ENCODE data around the gene PCK2.

PCK2 gene

DNA sequence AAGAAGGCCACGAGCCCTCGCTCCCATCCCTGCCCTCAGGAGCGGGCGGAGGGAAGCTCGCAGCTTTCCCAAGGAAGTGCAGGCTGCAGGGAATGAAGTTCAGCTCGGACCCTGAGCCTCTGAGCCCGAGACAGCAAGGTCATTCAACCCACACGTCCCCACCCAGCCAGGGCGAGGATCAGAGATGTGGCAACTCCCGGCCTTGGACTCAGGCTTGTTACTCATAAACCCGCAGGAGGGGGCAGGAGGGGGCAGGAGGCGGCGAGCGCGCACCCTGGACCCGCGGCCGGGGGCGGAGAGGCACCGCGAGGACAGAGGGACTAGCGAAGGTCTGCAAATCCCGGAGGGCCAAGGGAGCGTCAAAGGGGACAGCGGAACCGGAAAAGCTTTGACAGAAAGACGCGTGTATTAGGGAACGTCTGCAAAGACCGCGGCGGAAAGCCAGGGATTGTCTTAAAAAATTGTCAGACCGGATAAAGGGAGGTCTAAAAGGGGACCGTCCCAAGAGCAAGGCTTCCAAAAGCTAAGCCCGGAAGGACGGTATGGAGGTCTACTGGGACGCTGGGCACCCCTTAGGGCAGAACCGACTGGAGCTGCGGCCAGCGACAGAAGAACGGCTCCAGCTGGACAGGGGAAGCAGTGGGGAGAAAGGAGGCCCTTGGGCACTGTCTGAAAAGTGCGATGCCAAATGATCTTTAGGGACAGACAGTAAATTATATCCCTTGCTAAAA, 19.9 kb downstream of the PCK2 start:
- H3K9me3 ChIP-seq (replicated peaks in 1 of 11): no peaks in the 10 kb centered on the region
- H3K4me3 ChIP-seq: peak overlapping the region; percentile 71 to 88 (median 76)
- H3K9ac ChIP-seq: peak overlapping the region; percentile 85 to 97 (median 90)
- peak overlapping the region; percentile 87 to 99 (median 96) for H3K27ac ChIP-seq
- TF ChIP-seq Cebpa-rat (IDR thresholded peaks at IDR 0.05): peak in 5 of 11 experiments; percentile 37 to 71 (median 54); a peak in 7 of 22 replicates
- peak overlapping the region; percentile 80 to 99 (median 96) for H3K4me2 ChIP-seq
- peaks cover 21 to 46% (median 35%) of the 10 kb centered on the region in 10 experiments for H3K4me1 ChIP-seq
- H4K20me1 ChIP-seq: peaks cover 0 to 8% (median 0%) of the 10 kb centered on the region in 11 experiments; a peak in 3 of 22 replicates
- peaks cover 21 to 33% (median 24%) of the 10 kb centered on the region in 11 experiments for H3K36me3 ChIP-seq
- H3K27me3 ChIP-seq: no peaks in the 10 kb centered on the region

DNA sequence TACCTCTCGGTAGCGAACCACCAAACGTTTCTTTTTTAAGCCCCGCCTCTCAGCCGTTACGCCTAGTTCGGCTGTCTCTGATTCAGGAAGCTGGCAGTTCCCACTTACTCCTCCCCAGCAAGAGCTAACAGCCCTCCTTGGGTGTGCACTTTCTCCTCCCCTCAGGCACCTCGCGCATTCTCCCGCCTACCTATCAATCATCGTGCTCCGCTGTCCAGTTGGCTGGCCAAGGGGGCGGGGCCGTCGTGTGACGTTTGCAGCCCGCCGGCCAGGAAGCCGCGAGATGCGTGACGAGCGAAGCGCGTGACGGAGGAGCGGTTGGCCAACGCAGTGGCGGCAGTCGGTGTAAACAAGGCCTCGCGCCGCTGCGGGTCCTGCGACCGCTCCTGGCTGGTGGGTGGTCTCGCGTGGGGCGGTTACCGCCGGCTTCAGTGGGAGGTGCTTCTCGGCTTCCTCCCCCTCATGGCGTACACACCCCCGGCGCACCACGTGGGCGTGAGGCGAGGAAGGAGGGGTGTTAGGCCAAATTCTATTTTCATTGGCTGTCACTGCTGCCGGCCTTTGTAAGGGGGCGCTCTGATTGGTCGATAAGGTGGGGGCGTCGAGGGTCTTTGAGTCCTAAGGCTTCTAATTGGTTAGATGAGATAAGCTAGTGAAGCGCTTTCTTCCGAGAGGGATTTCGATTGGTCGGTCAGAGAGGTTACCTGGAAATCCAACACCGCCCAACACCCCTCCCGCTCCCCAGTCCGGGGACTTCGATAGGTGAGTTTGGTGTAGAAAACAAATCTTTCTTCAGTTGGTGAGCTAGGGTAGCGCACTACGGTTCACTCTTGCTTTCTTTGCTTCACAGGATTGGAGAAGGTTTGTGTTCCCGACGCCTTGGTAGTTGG, 20.7 kb downstream of the PCK2 start, which contains the start of the genes DCAF11 and NRL:
DCAF11 (plus strand) TSS at position 246 of the 890 bp plus-strand sequence. CDS start 818 bp downstream, outside the sequence.
NRL (minus strand) TSS at position 418 of the 890 bp plus-strand sequence. CDS start 32,101 bp downstream, outside the sequence.
- Histone ChIP-seq H3K27me3 (no peaks in the 10 kb centered on the region), H3K4me2 (peak within 1 kb of the TSS; percentile 96 to 100 (median 98)), H4K20me1 (peaks cover 0 to 8% (median 0%) of the 10 kb centered on the region in 11 experiments; a peak in 3 of 22 replicates), H3K4me3 (peak within 1 kb of the TSS; percentile 71 to 88 (median 76)), H3K36me3 (peaks cover 29 to 41% (median 32%) of the 10 kb centered on the region in 11 experiments), H3K27ac (peak within 1 kb of the TSS; percentile 87 to 99 (median 96)), H3K9ac (peak within 1 kb of the TSS; percentile 85 to 97 (median 90)), H3K4me1 (peaks cover 21 to 40% (median 31%) of the 10 kb centered on the region in 10 experiments), H3K9me3 (replicated peaks in 1 of 11) (no peaks in the 10 kb centered on the region)
- no peak for TF ChIP-seq Cebpa-rat (IDR thresholded peaks at IDR 0.05)

DNA sequence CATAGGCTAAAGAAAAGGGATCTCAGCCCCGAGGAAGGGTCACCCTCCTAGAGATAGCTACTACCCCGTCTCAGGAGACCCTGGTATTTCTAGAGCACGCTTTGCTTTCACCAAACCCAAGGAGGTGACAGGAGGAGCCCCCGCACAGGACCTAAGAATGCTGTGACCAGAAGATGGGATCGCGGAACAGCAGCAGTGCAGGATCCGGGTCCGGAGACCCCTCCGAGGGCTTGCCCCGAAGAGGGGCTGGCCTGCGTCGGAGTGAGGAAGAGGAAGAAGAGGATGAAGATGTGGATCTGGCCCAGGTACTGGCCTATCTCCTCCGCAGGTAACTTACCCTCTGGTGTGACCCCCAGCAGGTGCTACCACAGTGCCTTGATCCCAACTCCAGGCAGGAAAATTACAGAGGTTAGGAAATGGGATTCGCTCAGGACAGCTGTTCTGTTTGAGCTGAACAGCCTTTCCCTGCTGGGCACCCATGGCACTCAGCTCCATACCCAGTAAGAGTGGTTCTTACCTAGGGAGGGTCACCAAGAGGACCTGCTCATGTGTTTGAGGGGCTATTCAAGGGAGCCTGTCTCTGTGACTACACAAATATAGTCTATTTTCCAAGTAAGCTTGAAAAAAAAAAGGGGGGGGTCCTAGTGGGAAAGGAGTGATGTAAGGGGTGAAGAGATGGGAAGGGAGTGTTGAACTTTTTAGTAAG, 21.5 kb downstream of the PCK2 start:
- H3K27ac ChIP-seq: peak overlapping the region; percentile 87 to 99 (median 96); a peak in 21 of 22 replicates
- H3K9ac ChIP-seq: peak overlapping the region; percentile 85 to 97 (median 90)

DNA sequence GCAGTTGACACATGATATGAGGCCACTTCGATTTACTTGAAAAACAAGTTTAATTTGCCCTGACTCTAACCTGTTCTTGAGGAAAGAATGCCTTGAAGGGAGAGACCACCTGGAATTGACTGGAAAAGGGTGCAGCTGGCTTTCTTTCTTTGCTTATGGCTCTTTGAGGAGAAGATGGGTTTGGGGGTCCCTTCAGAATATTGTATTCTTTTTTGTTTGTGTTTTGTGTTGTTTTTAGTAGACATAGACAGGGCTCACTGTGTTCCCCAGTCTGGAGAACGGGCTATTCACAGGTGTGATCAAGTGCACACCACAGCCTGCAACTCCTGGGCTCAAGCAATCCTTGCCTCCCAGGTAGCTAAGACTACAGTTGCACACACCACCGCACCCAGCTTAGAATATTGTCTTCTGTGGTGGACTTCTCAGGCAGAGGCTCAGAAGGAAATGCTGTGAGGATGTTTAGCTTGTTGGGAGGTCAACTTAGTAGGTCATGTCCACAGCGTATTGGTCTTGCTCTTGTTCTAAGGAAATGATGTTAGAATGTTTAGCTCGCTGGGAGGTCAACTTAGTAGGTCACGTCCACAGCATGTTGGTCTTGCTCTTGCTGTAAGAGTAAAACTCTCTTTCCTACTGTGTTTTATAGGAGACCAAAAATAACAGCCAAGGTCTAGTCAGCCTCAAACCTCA, 22.2 kb downstream of the PCK2 start:
- H3K27ac ChIP-seq: peak overlapping the region in 1 of 11 experiments; percentile 95; a peak in 1 of 22 replicates
- H3K9me3 ChIP-seq (replicated peaks in 1 of 11): no peaks in the 10 kb centered on the region
- H3K36me3 ChIP-seq: peaks cover 44 to 53% (median 47%) of the 10 kb centered on the region in 11 experiments
- H4K20me1 ChIP-seq: peaks cover 0 to 8% (median 0%) of the 10 kb centered on the region in 11 experiments; a peak in 3 of 22 replicates
- peak overlapping the region; percentile 85 to 97 (median 90); a peak in 20 of 22 replicates for H3K9ac ChIP-seq
- no peak for TF ChIP-seq Cebpa-rat (IDR thresholded peaks at IDR 0.05)
- H3K4me3 ChIP-seq: peak overlapping the region; percentile 71 to 88 (median 76)
- H3K4me2 ChIP-seq: peak overlapping the region; percentile 96 to 100 (median 97)
- peaks cover 14 to 28% (median 24%) of the 10 kb centered on the region in 10 experiments for H3K4me1 ChIP-seq
- no peaks in the 10 kb centered on the region for H3K27me3 ChIP-seq

More for the DNA sequence above, 21.5 kb downstream of the PCK2 start:
- H3K4me3 ChIP-seq: peak overlapping the region; percentile 71 to 88 (median 76)
- H4K20me1 ChIP-seq: peaks cover 0 to 8% (median 0%) of the 10 kb centered on the region in 11 experiments; a peak in 3 of 22 replicates
- no peak for TF ChIP-seq Cebpa-rat (IDR thresholded peaks at IDR 0.05)
- peaks cover 37 to 49% (median 40%) of the 10 kb centered on the region in 11 experiments for H3K36me3 ChIP-seq
- H3K27me3 ChIP-seq: no peaks in the 10 kb centered on the region
- H3K4me1 ChIP-seq: peaks cover 18 to 33% (median 27%) of the 10 kb centered on the region in 10 experiments
- peak overlapping the region; percentile 96 to 100 (median 97) for H3K4me2 ChIP-seq
- H3K9me3 ChIP-seq (replicated peaks in 1 of 11): no peaks in the 10 kb centered on the region

DNA sequence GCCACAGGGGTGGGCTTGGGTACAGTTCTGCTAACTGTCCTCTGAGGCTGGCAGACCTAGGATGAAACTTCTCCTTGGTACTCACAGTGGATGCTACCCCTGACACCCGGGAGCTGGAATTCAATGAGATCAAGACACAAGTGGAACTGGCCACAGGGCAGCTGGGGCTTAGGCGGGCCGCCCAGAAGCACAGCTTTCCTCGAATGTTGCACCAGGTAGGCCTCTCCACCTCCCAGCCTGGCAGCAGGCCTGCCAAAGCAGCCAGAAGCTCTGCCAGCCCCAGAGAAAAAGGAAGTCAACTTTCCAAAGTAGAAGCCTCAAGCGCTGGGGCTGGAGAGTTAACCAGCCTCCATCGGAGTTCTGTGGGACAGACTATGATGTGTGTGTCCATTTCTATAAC, 23.1 kb downstream of the PCK2 start:
- Histone ChIP-seq H3K27ac (no peak overlapping the region), H4K20me1 (peaks cover 0 to 8% (median 0%) of the 10 kb centered on the region in 11 experiments; a peak in 3 of 22 replicates), H3K4me1 (peaks cover 14 to 27% (median 24%) of the 10 kb centered on the region in 10 experiments), H3K4me2 (peak overlapping the region in 7 of 11 experiments; percentile 6 to 99 (median 97); a peak in 7 of 22 replicates), H3K4me3 (no peak overlapping the region), H3K9me3 (replicated peaks in 1 of 11) (no peaks in the 10 kb centered on the region), H3K9ac (peak overlapping the region in 3 of 11 experiments; percentile 20 to 96 (median 85); a peak in 2 of 22 replicates), H3K36me3 (peaks cover 54 to 61% (median 56%) of the 10 kb centered on the region in 11 experiments), H3K27me3 (no peaks in the 10 kb centered on the region)
- TF ChIP-seq Cebpa-rat (IDR thresholded peaks at IDR 0.05): no peak

DNA sequence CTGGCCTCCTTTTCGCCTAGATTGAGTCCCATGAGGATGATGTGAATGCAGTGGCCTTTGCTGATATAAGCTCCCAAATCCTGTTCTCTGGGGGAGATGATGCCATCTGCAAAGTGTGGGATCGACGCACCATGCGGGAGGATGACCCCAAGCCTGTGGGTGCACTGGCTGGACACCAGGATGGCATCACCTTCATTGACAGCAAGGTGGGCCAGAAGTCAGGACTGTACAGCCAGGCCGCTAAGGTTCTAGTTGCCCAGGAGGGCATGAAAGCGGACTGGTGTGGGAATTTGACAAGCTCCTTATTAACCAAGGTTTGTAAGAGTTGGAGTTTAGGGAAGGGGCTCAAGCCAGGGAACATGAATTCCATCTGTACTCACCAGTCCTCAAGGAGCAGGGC, 25.6 kb downstream of the PCK2 start:
- no peaks in the 10 kb centered on the region for H3K27me3 ChIP-seq
- peaks cover 0 to 8% (median 0%) of the 10 kb centered on the region in 11 experiments; a peak in 3 of 22 replicates for H4K20me1 ChIP-seq
- no peaks in the 10 kb centered on the region for H3K9me3 ChIP-seq (replicated peaks in 1 of 11)
- no peak overlapping the region for H3K4me2 ChIP-seq
- TF ChIP-seq Cebpa-rat (IDR thresholded peaks at IDR 0.05): no peak
- peaks cover 14 to 22% (median 20%) of the 10 kb centered on the region in 10 experiments for H3K4me1 ChIP-seq
- no peak overlapping the region for H3K27ac ChIP-seq
- H3K36me3 ChIP-seq: peaks cover 76 to 86% (median 81%) of the 10 kb centered on the region in 11 experiments
- no peak overlapping the region for H3K9ac ChIP-seq
- H3K4me3 ChIP-seq: no peak overlapping the region

DNA sequence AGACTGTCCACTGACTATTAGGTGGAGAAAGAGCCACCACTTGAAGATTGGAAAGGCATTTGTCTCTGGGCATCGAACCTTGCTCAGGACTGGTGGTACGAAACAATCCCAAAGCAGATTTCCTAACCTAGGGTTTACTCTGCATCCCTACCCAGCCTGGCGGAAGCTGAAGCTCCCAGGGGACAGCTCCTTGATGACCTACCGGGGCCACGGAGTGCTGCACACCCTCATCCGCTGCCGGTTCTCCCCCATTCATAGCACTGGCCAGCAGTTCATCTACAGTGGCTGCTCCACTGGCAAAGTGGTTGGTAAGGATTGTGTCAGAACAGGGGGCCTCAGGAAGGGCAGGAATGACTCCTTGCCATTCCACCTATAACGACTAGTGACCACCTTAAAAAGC, 27.1 kb downstream of the PCK2 start:
- no peak overlapping the region for H3K27ac ChIP-seq
- no peak for TF ChIP-seq Cebpa-rat (IDR thresholded peaks at IDR 0.05)
- no peak overlapping the region for H3K4me3 ChIP-seq
- peaks cover 10 to 19% (median 16%) of the 10 kb centered on the region in 10 experiments for H3K4me1 ChIP-seq
- no peak overlapping the region; a peak in 1 of 22 replicates for H3K9ac ChIP-seq
- peaks cover 76 to 89% (median 83%) of the 10 kb centered on the region in 11 experiments for H3K36me3 ChIP-seq
- H4K20me1 ChIP-seq: peaks cover 0 to 6% (median 0%) of the 10 kb centered on the region in 11 experiments; a peak in 3 of 22 replicates
- no peaks in the 10 kb centered on the region for H3K9me3 ChIP-seq (replicated peaks in 1 of 11)
- no peak overlapping the region for H3K4me2 ChIP-seq
- H3K27me3 ChIP-seq: no peaks in the 10 kb centered on the region

Measured in BLaER1 treated with 17β-estradiol and CSF1 and Interleukin-3, amounts not matched to agents 10 nM and 100 nM (cell line).